ENCODE results near the gene MRPL53.

MRPL53 gene

GRCh38 chr2:74458938-74459363 is 13.5 kb downstream of the MRPL53 start:
- H3K4me1 ChIP-seq (ENCODE audit: control insufficient read depth, insufficient read depth, low read length): peaks cover 40% of the 10 kb centered on the region
- no peaks in the 10 kb centered on the region for H3K27me3 ChIP-seq (ENCODE audit: control insufficient read depth in 1 of 2, insufficient read depth in 2 of 2, low read length in 2 of 2)

GRCh38 chr2:74458132-74458937 is 14.1 kb downstream of the MRPL53 start, which contains the start of gene WBP1:
TSS of gene WBP1 (plus strand) at chr2:74458438. CDS start at chr2:74458603, 165 bp downstream.
- Histone ChIP-seq H3K4me1 (ENCODE audit: control insufficient read depth, insufficient read depth, low read length) (peaks cover 40% of the 10 kb centered on the region), H3K27ac (ENCODE audit: low read length) (peak within 1 kb of the TSS; percentile 95), H3K9me3 (ENCODE audit: control insufficient read depth in 2 of 2, low read length in 2 of 2) (no peaks in the 10 kb centered on the region), H3K36me3 (ENCODE audit: control insufficient read depth in 2 of 2, insufficient read depth in 2 of 2, low read length in 2 of 2) (peaks cover 5 to 17% of the 10 kb centered on the region in 2 donors), H3K27me3 (ENCODE audit: control insufficient read depth in 1 of 2, insufficient read depth in 2 of 2, low read length in 2 of 2) (no peaks in the 10 kb centered on the region), H3K9ac (ENCODE audit: low read length in 2 of 2) (peak within 1 kb of the TSS; percentile 85 to 92), H3K4me3 (ENCODE audit: low read length in 2 of 2) (peak within 1 kb of the TSS; percentile 95 to 97)

More at GRCh38 chr2:74458938-74459363, 13.5 kb downstream of the MRPL53 start:
- Histone ChIP-seq H3K9ac (ENCODE audit: low read length in 2 of 2) (peak overlapping the region; percentile 85 to 91), H3K9me3 (ENCODE audit: control insufficient read depth in 2 of 2, low read length in 2 of 2) (no peaks in the 10 kb centered on the region), H3K27ac (ENCODE audit: low read length) (peak overlapping the region; percentile 95), H3K36me3 (ENCODE audit: control insufficient read depth in 2 of 2, insufficient read depth in 2 of 2, low read length in 2 of 2) (peaks cover 5 to 17% of the 10 kb centered on the region in 2 donors), H3K4me3 (ENCODE audit: low read length in 2 of 2) (peak overlapping the region; percentile 94 to 95)

GRCh38 chr2:74457549-74458131 is 14.8 kb downstream of the MRPL53 start:
- peaks cover 40% of the 10 kb centered on the region for H3K4me1 ChIP-seq (ENCODE audit: control insufficient read depth, insufficient read depth, low read length)
- peaks cover 0 to 4% of the 10 kb centered on the region in 2 donors for H3K27me3 ChIP-seq (ENCODE audit: control insufficient read depth in 1 of 2, insufficient read depth in 2 of 2, low read length in 2 of 2)
- peak overlapping the region; percentile 84 to 92 for H3K9ac ChIP-seq (ENCODE audit: low read length in 2 of 2)
- no peaks in the 10 kb centered on the region for H3K9me3 ChIP-seq (ENCODE audit: control insufficient read depth in 2 of 2, low read length in 2 of 2)
- H3K27ac ChIP-seq (ENCODE audit: low read length): peak overlapping the region; percentile 95
- H3K36me3 ChIP-seq (ENCODE audit: control insufficient read depth in 2 of 2, insufficient read depth in 2 of 2, low read length in 2 of 2): peaks cover 3 to 11% of the 10 kb centered on the region in 2 donors
- peak overlapping the region; percentile 95 to 97 for H3K4me3 ChIP-seq (ENCODE audit: low read length in 2 of 2)

GRCh38 chr2:74457129-74457548 is 15.3 kb downstream of the MRPL53 start:
- peak overlapping the region; percentile 60 to 92 for H3K9ac ChIP-seq (ENCODE audit: low read length in 2 of 2)
- peak overlapping the region; percentile 95 for H3K27ac ChIP-seq (ENCODE audit: low read length)
- peaks cover 0 to 6% of the 10 kb centered on the region in 2 donors for H3K36me3 ChIP-seq (ENCODE audit: control insufficient read depth in 2 of 2, insufficient read depth in 2 of 2, low read length in 2 of 2)
- peaks cover 0 to 4% of the 10 kb centered on the region in 2 donors for H3K27me3 ChIP-seq (ENCODE audit: control insufficient read depth in 1 of 2, insufficient read depth in 2 of 2, low read length in 2 of 2)
- H3K9me3 ChIP-seq (ENCODE audit: control insufficient read depth in 2 of 2, low read length in 2 of 2): no peaks in the 10 kb centered on the region
- H3K4me1 ChIP-seq (ENCODE audit: control insufficient read depth, insufficient read depth, low read length): peaks cover 40% of the 10 kb centered on the region
- peak overlapping the region; percentile 95 to 97 for H3K4me3 ChIP-seq (ENCODE audit: low read length in 2 of 2)

- H3K4me1 ChIP-seq (ENCODE audit: control insufficient read depth, insufficient read depth, low read length): peaks cover 40% of the 10 kb centered on the region
- peak within 1 kb of the TSS; percentile 60 for H3K27ac ChIP-seq (ENCODE audit: low read length)
- no peaks in the 10 kb centered on the region for H3K36me3 ChIP-seq (ENCODE audit: control insufficient read depth in 2 of 2, insufficient read depth in 2 of 2, low read length in 2 of 2)
- H3K9me3 ChIP-seq (ENCODE audit: control insufficient read depth in 2 of 2, low read length in 2 of 2): no peaks in the 10 kb centered on the region
- peak within 1 kb of the TSS; percentile 82 for H3K9ac ChIP-seq (ENCODE audit: low read length in 2 of 2)
- H3K4me3 ChIP-seq (ENCODE audit: low read length in 2 of 2): peak within 1 kb of the TSS; percentile 92 to 94
- H3K27me3 ChIP-seq (ENCODE audit: control insufficient read depth in 1 of 2, insufficient read depth in 2 of 2, low read length in 2 of 2): peaks cover 0 to 4% of the 10 kb centered on the region in 2 donors
Observed at GRCh38 chr2:74454654-74455511, 17.6 kb downstream of the MRPL53 start, which contains the start of gene INO80B. TSS of gene INO80B (plus strand) at chr2:74455087. CDS start at chr2:74455117, 30 bp downstream.

- Histone ChIP-seq H3K9me3 (ENCODE audit: control insufficient read depth in 2 of 2, low read length in 2 of 2) (no peaks in the 10 kb centered on the region), H3K4me1 (ENCODE audit: control insufficient read depth, insufficient read depth, low read length) (peaks cover 12% of the 10 kb centered on the region), H3K36me3 (ENCODE audit: control insufficient read depth in 2 of 2, insufficient read depth in 2 of 2, low read length in 2 of 2) (no peaks in the 10 kb centered on the region), H3K27ac (ENCODE audit: low read length) (no peak overlapping the region), H3K4me3 (ENCODE audit: low read length in 2 of 2) (no peak overlapping the region), H3K9ac (ENCODE audit: low read length in 2 of 2) (no peak overlapping the region), H3K27me3 (ENCODE audit: control insufficient read depth in 1 of 2, insufficient read depth in 2 of 2, low read length in 2 of 2) (peaks cover 0 to 4% of the 10 kb centered on the region in 2 donors)
Observed at GRCh38 chr2:74450570-74451190, 21.8 kb downstream of the MRPL53 start.

- peaks cover 0 to 4% of the 10 kb centered on the region in 2 donors for H3K27me3 ChIP-seq (ENCODE audit: control insufficient read depth in 1 of 2, insufficient read depth in 2 of 2, low read length in 2 of 2)
- H3K9ac ChIP-seq (ENCODE audit: low read length in 2 of 2): no peak overlapping the region
- H3K27ac ChIP-seq (ENCODE audit: low read length): no peak overlapping the region
- H3K9me3 ChIP-seq (ENCODE audit: control insufficient read depth in 2 of 2, low read length in 2 of 2): no peaks in the 10 kb centered on the region
- H3K36me3 ChIP-seq (ENCODE audit: control insufficient read depth in 2 of 2, insufficient read depth in 2 of 2, low read length in 2 of 2): no peaks in the 10 kb centered on the region
- H3K4me3 ChIP-seq (ENCODE audit: low read length in 2 of 2): no peak overlapping the region
- H3K4me1 ChIP-seq (ENCODE audit: control insufficient read depth, insufficient read depth, low read length): no peaks in the 10 kb centered on the region
Observed at GRCh38 chr2:74448771-74449170, 23.7 kb downstream of the MRPL53 start.

- Histone ChIP-seq H3K27ac (ENCODE audit: low read length) (no peak overlapping the region), H3K4me1 (ENCODE audit: control insufficient read depth, insufficient read depth, low read length) (no peaks in the 10 kb centered on the region), H3K4me3 (ENCODE audit: low read length in 2 of 2) (no peak overlapping the region), H3K9ac (ENCODE audit: low read length in 2 of 2) (no peak overlapping the region), H3K36me3 (ENCODE audit: control insufficient read depth in 2 of 2, insufficient read depth in 2 of 2, low read length in 2 of 2) (no peaks in the 10 kb centered on the region), H3K9me3 (ENCODE audit: control insufficient read depth in 2 of 2, low read length in 2 of 2) (no peaks in the 10 kb centered on the region), H3K27me3 (ENCODE audit: control insufficient read depth in 1 of 2, insufficient read depth in 2 of 2, low read length in 2 of 2) (peaks cover under 1 to 5% of the 10 kb centered on the region in 2 donors)
Observed at GRCh38 chr2:74447230-74447999, 25.1 kb downstream of the MRPL53 start.

GRCh38 chr2:74444498-74445318 is 27.8 kb downstream of the MRPL53 start:
- Histone ChIP-seq H3K27ac (ENCODE audit: low read length) (no peak overlapping the region), H3K27me3 (ENCODE audit: control insufficient read depth in 1 of 2, insufficient read depth in 2 of 2, low read length in 2 of 2) (peaks cover 5 to 22% of the 10 kb centered on the region in 2 donors), H3K4me3 (ENCODE audit: low read length in 2 of 2) (no peak overlapping the region), H3K9me3 (ENCODE audit: control insufficient read depth in 2 of 2, low read length in 2 of 2) (no peaks in the 10 kb centered on the region), H3K4me1 (ENCODE audit: control insufficient read depth, insufficient read depth, low read length) (peaks cover 23% of the 10 kb centered on the region), H3K9ac (ENCODE audit: low read length in 2 of 2) (no peak overlapping the region), H3K36me3 (ENCODE audit: control insufficient read depth in 2 of 2, insufficient read depth in 2 of 2, low read length in 2 of 2) (no peaks in the 10 kb centered on the region)

All from stomach smooth muscle (tissue), 2 donors.